A673 (cell line): ENCODE results near the gene ROR2. TPM values are rescaled to one million over a fixed set of nuclear protein-coding genes. Genes with fewer than 3 reads are reported as not detected.

Source experiments
- BruUV-seq: library from RNA; stranded (reverse); fragments of 400-500 nt; replicated peaks from 2 replicates; lab custom pipeline; 2021; lab: Mats Ljungman, UMichigan
- CTCF ChIA-PET: fragments of 300-600 bp; sonication (Branson Sonifier 250); formaldehyde crosslinking; loops from one replicate; lab custom pipeline; 2022; ENCODE audit warnings: antibody characterized with exemption; lab: Charles Lee
- POLR2A ChIA-PET: fragments of 300-600 bp; sonication (Branson Sonifier 250); formaldehyde crosslinking; loops from one replicate; lab custom pipeline; 2022; ENCODE audit warnings: antibody characterized with exemption; ENCODE audit not compliant: low non-redundant PET; lab: Charles Lee
- DNase-seq: peaks from one replicate; pipeline ENCODE4 v3.0.0-alpha.2; 2015; ENCODE audit warnings: low spot score
- H3K27ac ChIP-seq: fragments of 200-600 bp; sonication (generic); 2 replicates; pipeline ENCODE4 v1.5.1; 2016; ENCODE audit warnings: mixed run types, low read depth, mild to moderate bottlenecking, mixed read lengths, antibody characterized with exemption, low read length; ENCODE audit not compliant: poor library complexity, severe bottlenecking
- H3K27me3 ChIP-seq: fragments of 200-600 bp; sonication (generic); replicated peaks from 2 replicates; pipeline ENCODE4 v1.6.1; 2017; ENCODE audit warnings: mixed run types, low read depth, mild to moderate bottlenecking, mixed read lengths, antibody characterized with exemption, low read length; ENCODE audit not compliant: insufficient read depth, poor library complexity
- H3K36me3 ChIP-seq: fragments of 200-600 bp; sonication (generic); 2 replicates; pipeline ENCODE4 v1.6.1; 2016; ENCODE audit warnings: mixed run types, mild to moderate bottlenecking, mixed read lengths, antibody characterized with exemption, low read length; ENCODE audit not compliant: insufficient read depth, poor library complexity, severe bottlenecking
- H3K4me1 ChIP-seq: fragments of 200-600 bp; sonication (generic); 2 replicates; pipeline ENCODE4 v1.6.1; 2017; ENCODE audit warnings: mixed run types, mild to moderate bottlenecking, mixed read lengths, antibody characterized with exemption, low read length; ENCODE audit not compliant: insufficient read depth, poor library complexity, severe bottlenecking
- H3K4me3 ChIP-seq: fragments of 200-600 bp; sonication (generic); 2 replicates; pipeline ENCODE4 v1.5.1; 2016; ENCODE audit warnings: low read depth, mixed run types, mild to moderate bottlenecking, mixed read lengths, low read length; ENCODE audit not compliant: poor library complexity, severe bottlenecking
- H3K9me3 ChIP-seq: fragments of 200-600 bp; sonication (generic); 2 replicates; pipeline ENCODE4 v1.6.1; 2016; ENCODE audit warnings: mixed run types, low read depth, mild to moderate bottlenecking, mixed read lengths, antibody characterized with exemption, low read length; ENCODE audit not compliant: poor library complexity, severe bottlenecking
- EZH2 ChIP-seq: fragments of 200-600 bp; sonication (generic); IDR thresholded peaks from 2 replicates; pipeline ENCODE4 v1.6.1; 2017; ENCODE audit warnings: borderline replicate concordance, low read depth, mild to moderate bottlenecking, mixed read lengths, antibody characterized with exemption, low read length; ENCODE audit not compliant: poor library complexity, severe bottlenecking
- intact Hi-C: fragments of 100-400 bp; cut with micrococcal nuclease; formaldehyde crosslinking; loops from one replicate; pipeline ENCODE4 v1.10.0; 2022; ENCODE audit not compliant: unreplicated experiment
- total RNA-seq: library from RNA; stranded (reverse); gene quantifications from 2 replicates; pipeline ENCODE4 v1.2.3, GENCODE V29; 2021
- TF ChIP-seq, protein P1 (sequence below): fragments of 300-800, 200-600 bp; sonication (generic); conservative IDR thresholded peaks from 2 replicates; pipeline ENCODE4 v1.5.1; 2017; ENCODE audit warnings: low read depth, mild to moderate bottlenecking, antibody characterized with exemption, low read length, moderate library complexity, mixed read lengths

The ROR2 gene
- total RNA-seq, 1 experiment from 2014 or later = 12.3 TPM

DNA sequence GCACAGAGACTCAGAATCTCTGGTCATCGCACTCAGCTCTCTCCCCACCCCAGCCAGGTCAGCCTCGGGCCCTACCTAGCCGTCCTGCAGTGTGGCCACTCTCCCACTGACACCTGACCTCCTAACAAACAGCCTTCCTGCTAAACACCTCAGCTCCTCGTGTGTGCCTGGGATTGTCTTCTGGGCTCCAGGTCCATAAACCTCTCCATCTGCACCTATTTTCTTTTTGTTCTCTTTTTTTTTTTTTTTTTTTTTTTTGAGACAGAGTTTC, 193.6 kb downstream of the ROR2 start:
- TF ChIP-seq, protein P1, sequence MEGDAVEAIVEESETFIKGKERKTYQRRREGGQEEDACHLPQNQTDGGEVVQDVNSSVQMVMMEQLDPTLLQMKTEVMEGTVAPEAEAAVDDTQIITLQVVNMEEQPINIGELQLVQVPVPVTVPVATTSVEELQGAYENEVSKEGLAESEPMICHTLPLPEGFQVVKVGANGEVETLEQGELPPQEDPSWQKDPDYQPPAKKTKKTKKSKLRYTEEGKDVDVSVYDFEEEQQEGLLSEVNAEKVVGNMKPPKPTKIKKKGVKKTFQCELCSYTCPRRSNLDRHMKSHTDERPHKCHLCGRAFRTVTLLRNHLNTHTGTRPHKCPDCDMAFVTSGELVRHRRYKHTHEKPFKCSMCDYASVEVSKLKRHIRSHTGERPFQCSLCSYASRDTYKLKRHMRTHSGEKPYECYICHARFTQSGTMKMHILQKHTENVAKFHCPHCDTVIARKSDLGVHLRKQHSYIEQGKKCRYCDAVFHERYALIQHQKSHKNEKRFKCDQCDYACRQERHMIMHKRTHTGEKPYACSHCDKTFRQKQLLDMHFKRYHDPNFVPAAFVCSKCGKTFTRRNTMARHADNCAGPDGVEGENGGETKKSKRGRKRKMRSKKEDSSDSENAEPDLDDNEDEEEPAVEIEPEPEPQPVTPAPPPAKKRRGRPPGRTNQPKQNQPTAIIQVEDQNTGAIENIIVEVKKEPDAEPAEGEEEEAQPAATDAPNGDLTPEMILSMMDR = no peak
- TF ChIP-seq EZH2 = no peak
- CTCF ChIA-PET = no interaction called here
- H3K4me3 ChIP-seq = no peak overlapping the region
- H3K27ac ChIP-seq = no peak overlapping the region
- no peak for DNase-seq
- no peaks in the 10 kb centered on the region for H3K9me3 ChIP-seq
- no TSS peak for BruUV-seq
- no peaks in the 10 kb centered on the region for H3K4me1 ChIP-seq
- intact Hi-C loops = no loop called here
- H3K27me3 ChIP-seq = no peaks in the 10 kb centered on the region
- no peaks in the 10 kb centered on the region for H3K36me3 ChIP-seq
- POLR2A ChIA-PET = no interaction called here

- POLR2A ChIA-PET = no interaction called here
- CTCF ChIA-PET = no interaction called here
- no peak for DNase-seq
- Histone ChIP-seq H3K36me3 (no peaks in the 10 kb centered on the region), H3K27me3 (no peaks in the 10 kb centered on the region), H3K4me3 (no peak overlapping the region), H3K4me1 (no peaks in the 10 kb centered on the region), H3K9me3 (no peaks in the 10 kb centered on the region), H3K27ac (no peak overlapping the region)
- BruUV-seq = no TSS peak
- TF ChIP-seq, protein P1 = no peak
- intact Hi-C loops = no loop called here
Observed at GRCh38 chr9:91755761-91756509, 194.1 kb downstream of the ROR2 start.

GRCh38 chr9:91753711-91754110, 196.3 kb downstream of the ROR2 start:
- TF ChIP-seq, protein P1 = no peak
- TF ChIP-seq EZH2 = no peak
- DNase-seq = no peak
- POLR2A ChIA-PET = no interaction called here
- BruUV-seq = no TSS peak
- intact Hi-C loops = no loop called here
- Histone ChIP-seq H3K27ac (no peak overlapping the region), H3K9me3 (no peaks in the 10 kb centered on the region), H3K4me3 (no peak overlapping the region), H3K27me3 (no peaks in the 10 kb centered on the region), H3K4me1 (no peaks in the 10 kb centered on the region), H3K36me3 (no peaks in the 10 kb centered on the region)
- CTCF ChIA-PET = no interaction called here
